Measurements from ENCODE around the gene SBF1. TPM values are rescaled to one million over a fixed set of nuclear protein-coding genes. Genes with fewer than 3 reads are reported as not detected.

The SBF1 gene
- total RNA-seq, 4 donors from 2014 or later: 56.1 to 121 (median 86.9) TPM

DNA sequence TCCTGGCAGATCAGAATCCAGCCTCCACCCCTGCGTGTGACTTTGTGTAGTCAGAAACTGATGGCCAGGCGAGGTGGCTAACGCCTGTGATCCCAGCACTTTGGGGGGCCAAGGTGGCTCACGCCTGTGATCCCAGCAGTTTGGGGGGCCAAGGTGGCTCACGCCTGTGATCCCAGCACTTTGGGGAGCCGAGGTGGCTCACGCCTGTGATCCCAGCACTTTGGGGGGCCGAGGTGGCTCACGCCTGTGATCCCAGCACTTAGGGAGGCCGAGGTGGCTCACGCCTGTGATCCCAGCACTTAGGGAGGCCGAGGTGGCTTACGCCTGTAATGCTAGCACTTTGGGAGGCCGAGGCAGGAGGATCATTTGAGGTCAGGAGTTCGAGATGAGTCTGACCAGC lies 38.3 kb upstream of the SBF1 start:
- no peaks in the 10 kb centered on the region for H3K27me3 ChIP-seq
- H3K4me1 ChIP-seq: peaks cover 15 to 22% (median 17%) of the 10 kb centered on the region in 4 donors
- 95% methylated on average over 15 of the region's 15 CpGs for WGBS
- no peak for DNase-seq (ENCODE audit: extremely low spot score)
- H3K27ac ChIP-seq (replicated peaks in 1 of 4): no peak overlapping the region
- H3K4me3 ChIP-seq: no peak overlapping the region
- no peaks in the 10 kb centered on the region for H3K9me3 ChIP-seq
- peaks cover 8 to 51% (median 29%) of the 10 kb centered on the region in 4 donors for H3K36me3 ChIP-seq
- intact Hi-C loops (cut with DNase I): no loop called here
- TF ChIP-seq POLR2AphosphoS5 (IDR thresholded peaks at IDR 0.05): no peak
- TF ChIP-seq POLR2A (IDR thresholded peaks at IDR 0.05; ENCODE audit: low read depth): no peak
- TF ChIP-seq CTCF (IDR thresholded peaks at IDR 0.05): no peak
- no peak for TF ChIP-seq EP300 (IDR thresholded peaks at IDR 0.05)

- peaks cover 27 to 46% (median 38%) of the 10 kb centered on the region in 4 donors for H3K4me1 ChIP-seq
- H3K27ac ChIP-seq (replicated peaks in 1 of 4): peak overlapping the region; percentile 92 to 98 (median 95)
- peak overlapping the region; percentile 87 to 98 (median 95) for H3K4me3 ChIP-seq
- H3K36me3 ChIP-seq: peaks cover 17 to 39% (median 25%) of the 10 kb centered on the region in 4 donors
- no peaks in the 10 kb centered on the region for H3K9me3 ChIP-seq
- TF ChIP-seq CTCF (IDR thresholded peaks at IDR 0.05) (no peak), POLR2AphosphoS5 (IDR thresholded peaks at IDR 0.05) (no peak), POLR2A (IDR thresholded peaks at IDR 0.05; ENCODE audit: low read depth) (no peak), EP300 (IDR thresholded peaks at IDR 0.05) (no peak)
- intact Hi-C loops (cut with DNase I): loop anchor here (2.0 to 5.0 kb wide), 3 partner anchors 16 to 58 kb away; partner anchors contain the start of gene SCO2
- H3K27me3 ChIP-seq: no peaks in the 10 kb centered on the region
- 7% methylated on average over 3 of the region's 3 CpGs for WGBS
- DNase-seq (ENCODE audit: extremely low spot score): no peak
Measured at GRCh38 chr22:50508897-50509296, 34.1 kb upstream of the SBF1 start.

GRCh38 chr22:50507991-50508884 lies 33.4 kb upstream of the SBF1 start, which contains the start of gene NCAPH2:
NCAPH2 (plus strand) TSS chr22:50508224; CDS start chr22:50508338, 114 bp downstream.
- TF ChIP-seq CTCF (IDR thresholded peaks at IDR 0.05) (peak in 1 of 3 experiments; percentile 26), POLR2AphosphoS5 (IDR thresholded peaks at IDR 0.05) (peak; percentile 96 to 97), POLR2A (IDR thresholded peaks at IDR 0.05; ENCODE audit: low read depth) (peak; percentile 23), EP300 (IDR thresholded peaks at IDR 0.05) (no peak)
- DNase-seq (ENCODE audit: extremely low spot score): no peak
- H3K4me3 ChIP-seq: peak within 1 kb of the TSS; percentile 87 to 98 (median 95)
- peaks cover 27 to 46% (median 38%) of the 10 kb centered on the region in 4 donors for H3K4me1 ChIP-seq
- no peaks in the 10 kb centered on the region for H3K9me3 ChIP-seq
- intact Hi-C loops (cut with DNase I): loop anchor here (2.0 to 5.0 kb wide), 3 partner anchors 17 to 59 kb away; partner anchors contain the start of gene SCO2
- H3K36me3 ChIP-seq: peaks cover 22 to 45% (median 30%) of the 10 kb centered on the region in 4 donors
- no peaks in the 10 kb centered on the region for H3K27me3 ChIP-seq
- peak within 1 kb of the TSS; percentile 92 to 98 (median 96) for H3K27ac ChIP-seq (replicated peaks in 1 of 4)
- WGBS: 0% methylated on average over 12 of the region's 76 CpGs

- TF ChIP-seq POLR2A (IDR thresholded peaks at IDR 0.05; ENCODE audit: low read depth) (no peak), POLR2AphosphoS5 (IDR thresholded peaks at IDR 0.05) (peak; percentile 58 to 72), CTCF (IDR thresholded peaks at IDR 0.05) (no peak), EP300 (IDR thresholded peaks at IDR 0.05) (no peak)
- peak within 1 kb of the TSS; percentile 92 to 98 (median 96) for H3K27ac ChIP-seq (replicated peaks in 1 of 4)
- intact Hi-C loops (cut with DNase I): loop anchor here (5.0 kb wide), 2 partner anchors 35 to 60 kb away; no protein-coding TSS in a partner anchor
- H3K4me1 ChIP-seq: peaks cover 27 to 44% (median 35%) of the 10 kb centered on the region in 4 donors
- DNase-seq (ENCODE audit: extremely low spot score): peak; percentile 99
- H3K36me3 ChIP-seq: peaks cover 29 to 48% (median 38%) of the 10 kb centered on the region in 4 donors
- H3K27me3 ChIP-seq: no peaks in the 10 kb centered on the region
- 0% methylated on average over 14 of the region's 62 CpGs for WGBS
- H3K4me3 ChIP-seq: peak within 1 kb of the TSS; percentile 87 to 98 (median 95)
- H3K9me3 ChIP-seq: no peaks in the 10 kb centered on the region
Measured at GRCh38 chr22:50507421-50507990, 32.7 kb upstream of the SBF1 start, which contains the start of gene LMF2. LMF2 (minus strand) TSS chr22:50507702; CDS start chr22:50507675, 27 bp downstream.

All from esophagus muscularis mucosa (tissue), 4 donors.